ENCODE data around the gene MEF2A.

MEF2A gene

DNA sequence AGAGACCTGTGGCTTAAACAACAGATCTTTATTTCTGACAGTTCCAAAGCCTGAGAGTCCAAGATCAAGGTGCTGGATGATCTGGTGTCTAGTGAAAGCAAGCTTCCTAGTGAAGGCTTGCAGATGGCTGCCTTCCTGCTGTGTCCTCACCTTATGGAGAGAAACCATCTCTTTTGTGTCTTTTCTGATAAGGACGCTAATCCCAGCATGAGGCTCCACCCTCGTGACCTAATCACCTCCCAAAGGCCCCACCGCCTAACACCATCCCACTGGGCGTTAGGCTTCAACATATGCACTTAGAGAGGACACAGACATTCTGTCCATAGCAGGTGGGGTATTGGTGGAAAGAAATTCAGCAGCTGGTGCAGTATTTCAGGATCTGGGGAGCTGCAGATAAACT lies 187.3 kb downstream of the MEF2A start:
- TF ChIP-seq, protein P1, sequence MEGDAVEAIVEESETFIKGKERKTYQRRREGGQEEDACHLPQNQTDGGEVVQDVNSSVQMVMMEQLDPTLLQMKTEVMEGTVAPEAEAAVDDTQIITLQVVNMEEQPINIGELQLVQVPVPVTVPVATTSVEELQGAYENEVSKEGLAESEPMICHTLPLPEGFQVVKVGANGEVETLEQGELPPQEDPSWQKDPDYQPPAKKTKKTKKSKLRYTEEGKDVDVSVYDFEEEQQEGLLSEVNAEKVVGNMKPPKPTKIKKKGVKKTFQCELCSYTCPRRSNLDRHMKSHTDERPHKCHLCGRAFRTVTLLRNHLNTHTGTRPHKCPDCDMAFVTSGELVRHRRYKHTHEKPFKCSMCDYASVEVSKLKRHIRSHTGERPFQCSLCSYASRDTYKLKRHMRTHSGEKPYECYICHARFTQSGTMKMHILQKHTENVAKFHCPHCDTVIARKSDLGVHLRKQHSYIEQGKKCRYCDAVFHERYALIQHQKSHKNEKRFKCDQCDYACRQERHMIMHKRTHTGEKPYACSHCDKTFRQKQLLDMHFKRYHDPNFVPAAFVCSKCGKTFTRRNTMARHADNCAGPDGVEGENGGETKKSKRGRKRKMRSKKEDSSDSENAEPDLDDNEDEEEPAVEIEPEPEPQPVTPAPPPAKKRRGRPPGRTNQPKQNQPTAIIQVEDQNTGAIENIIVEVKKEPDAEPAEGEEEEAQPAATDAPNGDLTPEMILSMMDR (IDR thresholded peaks at IDR 0.05; ENCODE audit: control insufficient read depth, insufficient read depth, low read depth, low read length, missing control alignments), result no peak
- no peak overlapping the region for H3K4me3 ChIP-seq (ENCODE audit: control insufficient read depth, low read depth, low read length)
- DNase-seq (ENCODE audit: low read depth), result no peak

GRCh38 chr15:99755692-99756409 lies 190.1 kb downstream of the MEF2A start:
- TF ChIP-seq, protein P1 (IDR thresholded peaks at IDR 0.05; ENCODE audit: control insufficient read depth, insufficient read depth, low read depth, low read length, missing control alignments), result peak; percentile 83
- DNase-seq (ENCODE audit: low read depth), result peak; percentile 24

GRCh38 chr15:99762288-99762687 lies 196.5 kb downstream of the MEF2A start:
- no peak for DNase-seq (ENCODE audit: low read depth)
- TF ChIP-seq, protein P1 (IDR thresholded peaks at IDR 0.05; ENCODE audit: control insufficient read depth, insufficient read depth, low read depth, low read length, missing control alignments), result no peak
- no peak overlapping the region for H3K4me3 ChIP-seq (ENCODE audit: control insufficient read depth, low read depth, low read length)

More at GRCh38 chr15:99755692-99756409, 190.1 kb downstream of the MEF2A start:
- no peak overlapping the region for H3K4me3 ChIP-seq (ENCODE audit: control insufficient read depth, low read depth, low read length)

DNA sequence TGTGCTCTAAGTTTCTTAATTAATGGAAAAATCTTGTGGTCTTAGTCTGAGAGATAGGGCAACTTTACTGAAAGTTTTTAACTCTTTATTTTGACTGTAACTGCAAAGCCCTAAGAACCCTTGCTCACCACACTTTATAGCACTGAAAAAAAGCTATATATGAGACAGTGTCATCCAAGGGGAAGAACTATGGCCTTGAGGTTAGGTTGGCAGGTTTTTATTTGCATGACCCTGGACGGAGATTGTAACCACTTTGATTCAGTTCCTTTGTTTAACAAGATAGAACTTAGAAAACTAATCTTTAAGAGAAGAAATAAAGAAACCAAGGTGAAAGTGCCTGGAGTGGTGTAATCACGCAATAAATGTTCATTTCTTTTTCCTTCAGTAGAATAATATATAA lies 198.0 kb downstream of the MEF2A start:
- TF ChIP-seq, protein P1 (IDR thresholded peaks at IDR 0.05; ENCODE audit: control insufficient read depth, insufficient read depth, low read depth, low read length, missing control alignments), result no peak
- no peak overlapping the region for H3K4me3 ChIP-seq (ENCODE audit: control insufficient read depth, low read depth, low read length)
- DNase-seq (ENCODE audit: low read depth), result no peak

DNA sequence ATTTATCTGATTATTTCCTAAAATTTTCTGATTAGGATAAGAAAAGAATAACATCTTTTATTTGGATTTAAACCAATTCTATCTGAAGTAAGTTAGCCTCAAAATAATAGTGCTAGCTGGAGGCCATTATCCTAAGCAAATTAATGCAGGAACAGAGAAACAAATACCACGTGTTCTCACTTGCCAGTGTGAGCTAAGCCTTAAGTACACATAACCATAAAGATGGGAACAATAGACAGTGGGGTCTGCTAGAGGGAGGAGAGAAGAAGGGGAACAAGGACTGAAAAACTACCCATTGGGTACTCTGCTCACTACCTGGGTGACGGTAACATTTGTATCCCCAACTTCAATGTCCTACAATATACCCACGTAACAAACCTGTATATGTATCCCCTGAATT lies 198.7 kb downstream of the MEF2A start:
- TF ChIP-seq, protein P1 (IDR thresholded peaks at IDR 0.05; ENCODE audit: control insufficient read depth, insufficient read depth, low read depth, low read length, missing control alignments), result no peak
- H3K4me3 ChIP-seq (ENCODE audit: control insufficient read depth, low read depth, low read length), result no peak overlapping the region
- no peak for DNase-seq (ENCODE audit: low read depth)

Measured in AG09309 (cell line).